Gastroesophageal sphincter (tissue), 3 donors: ENCODE results near the gene SYTL3.

Experiments
- POLR2A ChIP-seq, 2 donors: fragments of 450-650 bp; IDR thresholded peaks; one replicate each; pipeline ENCODE4 v1.6.1; 2017; ENCODE audit warnings: antibody characterized with exemption in 2 of 2, mild to moderate bottlenecking in 2 of 2, moderate library complexity in 1 of 2
- POLR2AphosphoS5 ChIP-seq: sonication (generic); formaldehyde crosslinking; IDR thresholded peaks from one replicate; pipeline ENCODE4 v1.6.1; 2017; ENCODE audit warnings: antibody characterized with exemption
- TF ChIP-seq, protein P1 (sequence below), 4 experiments: fragments of 200-600 bp in 2 of 4; fragments of 450-650 bp in 2 of 4; sonication (generic) in 1 of 4; IDR thresholded peaks; one replicate each; pipeline ENCODE4 v1.5.1; 2017 to 2019; ENCODE audit warnings: antibody characterized with exemption in 4 of 4, mild to moderate bottlenecking in 2 of 4, moderate library complexity in 2 of 4

DNA sequence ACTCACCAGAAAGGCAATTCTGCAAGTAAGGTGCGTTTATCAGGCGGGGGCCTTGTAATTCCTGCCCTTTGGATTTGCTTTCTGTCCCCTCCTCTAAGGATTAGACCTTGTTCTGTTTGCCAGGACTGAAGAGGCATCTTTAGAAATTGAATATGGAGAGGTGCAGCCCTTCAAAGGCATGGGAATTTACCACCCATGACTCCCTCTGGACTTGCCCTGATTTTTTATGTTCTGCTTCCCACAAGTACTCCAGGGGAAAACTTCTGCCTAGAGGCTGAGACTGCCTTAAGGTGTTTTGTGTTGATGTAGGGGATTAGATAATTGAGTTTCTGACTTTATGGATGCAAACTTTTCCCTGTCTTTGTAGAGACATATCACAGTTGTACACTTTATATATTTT, 30.2 kb downstream of the SYTL3 start:
- TF ChIP-seq, protein P1, sequence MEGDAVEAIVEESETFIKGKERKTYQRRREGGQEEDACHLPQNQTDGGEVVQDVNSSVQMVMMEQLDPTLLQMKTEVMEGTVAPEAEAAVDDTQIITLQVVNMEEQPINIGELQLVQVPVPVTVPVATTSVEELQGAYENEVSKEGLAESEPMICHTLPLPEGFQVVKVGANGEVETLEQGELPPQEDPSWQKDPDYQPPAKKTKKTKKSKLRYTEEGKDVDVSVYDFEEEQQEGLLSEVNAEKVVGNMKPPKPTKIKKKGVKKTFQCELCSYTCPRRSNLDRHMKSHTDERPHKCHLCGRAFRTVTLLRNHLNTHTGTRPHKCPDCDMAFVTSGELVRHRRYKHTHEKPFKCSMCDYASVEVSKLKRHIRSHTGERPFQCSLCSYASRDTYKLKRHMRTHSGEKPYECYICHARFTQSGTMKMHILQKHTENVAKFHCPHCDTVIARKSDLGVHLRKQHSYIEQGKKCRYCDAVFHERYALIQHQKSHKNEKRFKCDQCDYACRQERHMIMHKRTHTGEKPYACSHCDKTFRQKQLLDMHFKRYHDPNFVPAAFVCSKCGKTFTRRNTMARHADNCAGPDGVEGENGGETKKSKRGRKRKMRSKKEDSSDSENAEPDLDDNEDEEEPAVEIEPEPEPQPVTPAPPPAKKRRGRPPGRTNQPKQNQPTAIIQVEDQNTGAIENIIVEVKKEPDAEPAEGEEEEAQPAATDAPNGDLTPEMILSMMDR (IDR thresholded peaks at IDR 0.05) = no peak
- no peak for TF ChIP-seq POLR2A (IDR thresholded peaks at IDR 0.05)
- TF ChIP-seq POLR2AphosphoS5 = no peak
